ENCODE results near the gene PPP1R37. TPM values are rescaled to one million over a fixed set of nuclear protein-coding genes. Genes with fewer than 3 reads are reported as not detected.
A peak's percentile ranks its signal among the peaks of the same experiment; 100 is the strongest.

PPP1R37 gene
- total RNA-seq, 1 experiment from 2014 or later: 45.7 TPM

GRCh38 chr19:45095496-45096413, 2.8 kb downstream of the PPP1R37 start:
- no TSS peak for BruUV-seq (replicated peaks)
- intact Hi-C loops (cut with micrococcal nuclease; ENCODE audit: unreplicated experiment): no loop called here
- TF ChIP-seq CTCF (IDR thresholded peaks at IDR 0.05; ENCODE audit: unreplicated experiment): no peak
- Mint-ChIP-seq H3K9me3 (ENCODE audit: low read depth, unreplicated experiment) (no peaks in the 10 kb centered on the region), H3K27me3 (ENCODE audit: unreplicated experiment) (no peaks in the 10 kb centered on the region), H3K27ac (ENCODE audit: unreplicated experiment) (no peak overlapping the region), H3K4me1 (ENCODE audit: low read depth, unreplicated experiment) (peaks cover 66% of the 10 kb centered on the region), H3K4me3 (ENCODE audit: low read depth, unreplicated experiment) (peak overlapping the region; percentile 54), H3K36me3 (ENCODE audit: insufficient read depth, unreplicated experiment) (peaks cover 67% of the 10 kb centered on the region)
- CTCF ChIA-PET: interaction anchor here (0.6 kb wide), 1 partner anchor 344 kb away, joined by 4 read pairs; no protein-coding TSS in a partner anchor
- DNase-seq: no peak

- intact Hi-C loops (cut with micrococcal nuclease; ENCODE audit: unreplicated experiment): no loop called here
- Mint-ChIP-seq H3K4me3 (ENCODE audit: low read depth, unreplicated experiment) (peak overlapping the region; percentile 54), H3K36me3 (ENCODE audit: insufficient read depth, unreplicated experiment) (peaks cover 65% of the 10 kb centered on the region), H3K4me1 (ENCODE audit: low read depth, unreplicated experiment) (peaks cover 76% of the 10 kb centered on the region), H3K27me3 (ENCODE audit: unreplicated experiment) (no peaks in the 10 kb centered on the region), H3K9me3 (ENCODE audit: low read depth, unreplicated experiment) (no peaks in the 10 kb centered on the region), H3K27ac (ENCODE audit: unreplicated experiment) (peak overlapping the region; percentile 96)
- CTCF ChIA-PET: no interaction called here
- DNase-seq: no peak
- no TSS peak for BruUV-seq (replicated peaks)
- TF ChIP-seq CTCF (IDR thresholded peaks at IDR 0.05; ENCODE audit: unreplicated experiment): no peak
Measured at GRCh38 chr19:45096700-45097099, 3.7 kb downstream of the PPP1R37 start.

GRCh38 chr19:45097450-45097775, 4.4 kb downstream of the PPP1R37 start:
- H3K27me3 Mint-ChIP-seq (ENCODE audit: unreplicated experiment): no peaks in the 10 kb centered on the region
- CTCF ChIA-PET: interaction anchor here (1.2 to 1.3 kb wide), 2 partner anchors 38 to 81 kb away, joined by 3 read pairs; partner anchors contain the start of gene TRAPPC6A
- H3K4me1 Mint-ChIP-seq (ENCODE audit: low read depth, unreplicated experiment): peaks cover 81% of the 10 kb centered on the region
- no peaks in the 10 kb centered on the region for H3K9me3 Mint-ChIP-seq (ENCODE audit: low read depth, unreplicated experiment)
- no peak for TF ChIP-seq CTCF (IDR thresholded peaks at IDR 0.05; ENCODE audit: unreplicated experiment)
- peaks cover 58% of the 10 kb centered on the region for H3K36me3 Mint-ChIP-seq (ENCODE audit: insufficient read depth, unreplicated experiment)
- peak overlapping the region; percentile 54 for H3K4me3 Mint-ChIP-seq (ENCODE audit: low read depth, unreplicated experiment)
- BruUV-seq (replicated peaks): no TSS peak
- intact Hi-C loops (cut with micrococcal nuclease; ENCODE audit: unreplicated experiment): no loop called here
- H3K27ac Mint-ChIP-seq (ENCODE audit: unreplicated experiment): peak overlapping the region; percentile 96
- no peak for DNase-seq

GRCh38 chr19:45097776-45098520, 5.0 kb downstream of the PPP1R37 start:
- peaks cover 81% of the 10 kb centered on the region for H3K4me1 Mint-ChIP-seq (ENCODE audit: low read depth, unreplicated experiment)
- no peaks in the 10 kb centered on the region for H3K27me3 Mint-ChIP-seq (ENCODE audit: unreplicated experiment)
- CTCF ChIA-PET: interaction anchor here (0.5 to 1.9 kb wide), 7 partner anchors 9 to 210 kb away, joined by 3 to 11 read pairs (median 3); partner anchors contain the start of gene TRAPPC6A
- intact Hi-C loops (cut with micrococcal nuclease; ENCODE audit: unreplicated experiment): no loop called here
- no peaks in the 10 kb centered on the region for H3K9me3 Mint-ChIP-seq (ENCODE audit: low read depth, unreplicated experiment)
- H3K4me3 Mint-ChIP-seq (ENCODE audit: low read depth, unreplicated experiment): peak overlapping the region; percentile 54
- BruUV-seq (replicated peaks): no TSS peak
- H3K27ac Mint-ChIP-seq (ENCODE audit: unreplicated experiment): peak overlapping the region; percentile 96
- H3K36me3 Mint-ChIP-seq (ENCODE audit: insufficient read depth, unreplicated experiment): peaks cover 52% of the 10 kb centered on the region
- DNase-seq: peak; percentile 77
- no peak for TF ChIP-seq CTCF (IDR thresholded peaks at IDR 0.05; ENCODE audit: unreplicated experiment)

Measured in Calu3 (cell line).